Regular cardiac myocyte (primary cell): ENCODE measurements around the gene AMMECR1L. TPM values are rescaled to one million over a fixed set of nuclear protein-coding genes. Genes with fewer than 3 reads are reported as not detected.

Experiments used
- total RNA-seq: library from RNA; depleted of rRNA; stranded (reverse); fragments of >200 nt; gene quantifications from 2 replicates; pipeline ENCODE4 v1.2.3, GENCODE V29; 2014

AMMECR1L gene
- total RNA-seq, result 17.2 and 17.3 TPM in 2 replicates

DNA sequence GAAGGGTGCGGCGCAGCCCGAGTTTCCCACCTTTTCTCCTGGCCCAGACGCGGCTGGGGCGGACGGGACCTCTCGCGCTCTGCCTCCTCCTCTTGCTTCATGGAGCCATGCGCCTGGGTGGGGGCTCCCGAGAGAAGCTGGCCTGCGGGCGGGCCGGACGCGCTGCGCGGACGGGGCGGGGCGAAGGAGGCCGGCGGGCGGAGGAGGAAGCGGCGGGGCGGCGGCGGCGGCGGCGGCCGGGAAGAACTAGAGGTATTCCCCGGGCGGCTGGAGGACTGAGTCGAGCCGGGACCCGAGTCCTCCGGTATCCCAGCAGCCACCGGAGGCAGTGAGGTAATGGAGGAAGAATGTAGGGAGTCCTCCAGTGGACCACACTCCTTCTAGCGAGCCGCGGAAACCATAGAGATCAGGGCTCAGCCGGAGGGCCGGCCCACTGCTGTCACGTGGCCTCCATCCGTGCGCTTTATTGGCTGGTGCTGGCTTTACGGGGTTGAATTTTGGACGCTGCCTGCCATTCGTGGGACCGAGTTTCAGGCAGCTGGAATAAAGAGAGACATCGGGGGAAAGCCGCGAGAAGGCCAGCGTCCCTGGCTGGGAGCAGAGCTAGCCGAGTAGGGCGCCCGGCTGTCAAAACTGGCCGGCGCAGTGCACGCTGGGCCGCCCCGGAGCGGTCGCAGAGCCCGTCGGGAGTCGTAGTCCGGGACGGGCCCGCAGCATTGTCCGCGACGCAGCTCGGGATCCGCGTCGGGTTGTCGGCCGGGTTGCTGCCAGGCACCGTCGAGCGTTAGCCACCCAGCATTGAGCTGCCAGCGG lies at the start of gene AMMECR1L:
Gene AMMECR1L (minus strand): TSS at position 177 of the 813 bp plus-strand sequence. CDS start 11,722 bp downstream, outside the sequence.

Other genes starting within 250 kb of the AMMECR1L start
- not detected in 2 replicates for gene GPR17, start 239.8 kb downstream of the AMMECR1L start, total RNA-seq
- gene LIMS2, start 210.4 kb downstream of the AMMECR1L start, total RNA-seq, result 2.7 and 4.8 TPM in 2 replicates
- 4.4 and 5.6 TPM in 2 replicates for gene SFT2D3, start 184.5 kb downstream of the AMMECR1L start, total RNA-seq
- 22.8 and 24.0 TPM in 2 replicates for gene WDR33, start 74.8 kb downstream of the AMMECR1L start, total RNA-seq
- 18.6 and 46.6 TPM in 2 replicates for gene POLR2D, start 27.8 kb downstream of the AMMECR1L start, total RNA-seq
- 2.1 and 2.8 TPM in 2 replicates for gene SAP130, start 142.1 kb upstream of the AMMECR1L start, total RNA-seq
- gene UGGT1, start 205.2 kb upstream of the AMMECR1L start, total RNA-seq, result 92.8 and 112 TPM in 2 replicates